ENCODE measurements around the gene ZNF714. TPM values are rescaled to one million over a fixed set of nuclear protein-coding genes. Genes with fewer than 3 reads are reported as not detected.

Gene ZNF714
- total RNA-seq, 1 donor: 14.2 TPM

DNA sequence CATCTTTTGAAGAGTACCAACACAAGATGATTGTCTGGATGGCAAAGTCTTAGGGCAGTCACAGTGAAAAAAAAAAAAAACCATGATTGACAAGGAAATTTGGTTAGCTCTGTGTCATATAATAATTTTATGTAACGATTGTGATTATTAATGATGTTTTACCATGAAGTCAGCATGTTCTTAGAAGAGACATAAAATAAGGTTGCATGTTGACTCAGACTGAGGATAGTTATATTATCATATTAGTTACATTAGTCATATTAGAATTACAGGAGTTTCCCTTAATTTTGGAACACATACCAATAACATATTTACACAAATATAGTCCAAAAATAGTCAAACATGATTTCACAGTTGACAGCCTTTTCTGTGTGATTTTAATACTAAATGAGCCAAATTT lies 65.5 kb downstream of the ZNF714 start:
- peaks cover 3% of the 10 kb centered on the region for H3K4me1 ChIP-seq (ENCODE audit: insufficient read depth, low read length)
- H3K4me3 ChIP-seq (ENCODE audit: low read length): no peak overlapping the region
- H3K9me3 ChIP-seq (ENCODE audit: low read depth, low read length): no peaks in the 10 kb centered on the region
- H3K27me3 ChIP-seq (ENCODE audit: insufficient read depth, low read length): no peaks in the 10 kb centered on the region

DNA sequence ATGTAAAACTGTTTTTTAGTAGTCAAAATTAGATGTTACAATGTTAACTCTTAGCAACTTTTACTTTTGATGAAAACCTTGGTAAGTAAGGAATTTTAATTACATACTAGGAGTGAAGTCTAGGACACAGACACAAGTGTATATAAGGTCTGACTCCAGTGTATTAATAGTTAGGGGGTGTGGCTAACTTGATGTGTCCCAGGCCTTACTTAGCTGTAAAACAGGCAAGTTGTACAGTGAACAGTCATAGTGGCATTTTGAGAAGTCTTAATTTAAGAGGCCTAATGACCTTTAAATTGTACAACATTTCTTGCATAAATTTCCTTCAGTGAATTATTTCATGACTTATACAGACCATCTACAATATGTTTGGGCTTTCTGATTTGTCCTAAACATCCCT lies 66.7 kb downstream of the ZNF714 start:
- no peaks in the 10 kb centered on the region for H3K9me3 ChIP-seq (ENCODE audit: low read depth, low read length)
- no peaks in the 10 kb centered on the region for H3K4me1 ChIP-seq (ENCODE audit: insufficient read depth, low read length)

DNA sequence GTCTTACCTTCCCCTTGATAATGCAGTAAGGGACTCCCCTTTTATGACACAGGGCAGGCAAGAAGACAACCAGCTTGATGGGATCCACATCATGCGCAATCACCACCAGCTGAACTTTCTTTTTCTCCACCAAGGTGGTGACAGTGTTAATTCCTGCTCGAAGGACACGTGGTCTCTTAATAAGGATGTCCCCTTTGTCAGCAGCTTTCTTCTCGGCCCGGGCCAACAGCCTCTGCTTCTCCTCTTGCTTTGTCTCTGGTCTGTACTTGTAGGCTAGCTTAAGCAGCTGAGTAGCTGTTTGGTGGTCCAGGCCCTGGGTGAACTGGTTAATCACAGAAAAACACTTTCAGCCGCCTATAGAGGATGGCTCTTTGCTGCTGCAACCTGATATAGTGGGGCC lies 67.9 kb downstream of the ZNF714 start:
- Histone ChIP-seq H3K4me1 (ENCODE audit: insufficient read depth, low read length) (no peaks in the 10 kb centered on the region), H3K27me3 (ENCODE audit: insufficient read depth, low read length) (no peaks in the 10 kb centered on the region), H3K9me3 (ENCODE audit: low read depth, low read length) (no peaks in the 10 kb centered on the region), H3K4me3 (ENCODE audit: low read length) (no peak overlapping the region)

More for the DNA sequence above, 66.7 kb downstream of the ZNF714 start:
- Histone ChIP-seq H3K27me3 (ENCODE audit: insufficient read depth, low read length) (no peaks in the 10 kb centered on the region), H3K4me3 (ENCODE audit: low read length) (no peak overlapping the region)

DNA sequence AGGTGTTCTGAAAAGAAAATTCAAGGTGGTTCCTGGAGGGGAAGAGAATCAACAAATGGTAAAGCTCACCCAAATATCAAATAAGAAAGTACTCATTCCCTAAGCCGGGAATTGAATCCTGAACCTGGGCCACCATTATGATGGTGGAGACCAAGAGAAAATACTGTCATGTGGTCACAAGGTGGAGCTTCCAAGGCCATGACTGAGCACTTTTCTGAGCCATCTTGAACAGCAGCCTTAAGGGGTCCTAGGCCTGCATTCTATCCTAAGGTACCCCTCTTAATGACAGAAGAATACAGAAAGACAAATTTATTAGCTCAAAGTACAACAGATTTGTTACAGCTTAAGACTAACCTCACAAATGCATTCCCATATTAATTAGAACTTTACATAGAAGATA lies 69.5 kb downstream of the ZNF714 start:
- Histone ChIP-seq H3K27me3 (ENCODE audit: insufficient read depth, low read length) (no peaks in the 10 kb centered on the region), H3K4me1 (ENCODE audit: insufficient read depth, low read length) (no peaks in the 10 kb centered on the region), H3K4me3 (ENCODE audit: low read length) (no peak overlapping the region), H3K9me3 (ENCODE audit: low read depth, low read length) (no peaks in the 10 kb centered on the region)

DNA sequence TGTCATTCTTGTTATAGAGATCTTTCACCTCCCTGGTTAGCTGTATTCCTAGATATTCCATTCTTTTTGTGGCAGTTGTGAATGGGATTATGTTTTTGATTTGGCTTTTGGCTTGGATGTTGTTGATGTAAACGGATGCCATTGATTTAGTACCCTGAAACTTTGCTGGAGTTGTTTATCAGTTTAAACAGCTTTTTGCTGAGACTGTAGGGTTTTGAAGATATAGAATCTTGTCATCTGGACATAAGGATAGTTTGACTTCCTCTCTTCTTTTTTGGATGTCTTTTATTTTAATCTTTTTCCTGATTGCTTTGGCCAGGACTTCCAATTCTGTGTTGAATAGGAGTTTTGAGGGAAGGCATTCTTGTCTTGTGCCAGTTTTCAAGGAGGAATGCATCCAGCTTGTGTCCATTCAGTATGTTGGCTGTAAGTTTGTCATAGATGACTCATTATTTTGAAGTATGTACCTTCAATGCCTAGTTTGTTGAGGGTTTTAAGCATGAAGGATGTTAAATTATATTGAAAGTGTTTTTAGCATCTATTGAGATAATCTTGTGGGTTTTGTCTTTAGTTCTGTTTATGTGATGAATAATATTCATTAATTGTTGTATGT lies 76.6 kb downstream of the ZNF714 start:
- H3K4me1 ChIP-seq (ENCODE audit: insufficient read depth, low read length): no peaks in the 10 kb centered on the region
- H3K9me3 ChIP-seq (ENCODE audit: low read depth, low read length): peaks cover 6% of the 10 kb centered on the region
- no peaks in the 10 kb centered on the region for H3K27me3 ChIP-seq (ENCODE audit: insufficient read depth, low read length)
- H3K4me3 ChIP-seq (ENCODE audit: low read length): no peak overlapping the region

DNA sequence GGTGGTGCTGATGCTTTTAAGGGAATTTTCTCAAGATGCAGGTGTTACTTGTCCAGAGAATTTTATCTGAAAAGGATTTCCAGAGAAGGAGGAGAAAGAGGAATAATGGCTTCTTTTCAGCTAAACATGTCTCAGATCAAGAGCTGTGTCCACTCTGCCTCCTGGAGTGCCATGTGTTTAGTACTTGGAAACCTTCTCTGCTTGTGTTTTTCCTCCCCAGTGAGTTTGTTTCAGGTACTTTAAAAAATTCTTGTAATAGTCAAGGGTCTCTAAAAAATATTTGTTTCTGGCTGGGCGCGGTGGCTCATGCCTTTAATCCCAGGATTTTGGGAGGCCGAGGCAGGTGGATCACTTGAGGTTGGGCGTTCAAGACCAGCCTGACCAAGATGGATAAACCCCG lies 82.5 kb downstream of the ZNF714 start:
- H3K9me3 ChIP-seq (ENCODE audit: low read depth, low read length): no peaks in the 10 kb centered on the region
- no peaks in the 10 kb centered on the region for H3K4me1 ChIP-seq (ENCODE audit: insufficient read depth, low read length)
- no peak overlapping the region for H3K4me3 ChIP-seq (ENCODE audit: low read length)
- H3K27me3 ChIP-seq (ENCODE audit: insufficient read depth, low read length): no peaks in the 10 kb centered on the region

DNA sequence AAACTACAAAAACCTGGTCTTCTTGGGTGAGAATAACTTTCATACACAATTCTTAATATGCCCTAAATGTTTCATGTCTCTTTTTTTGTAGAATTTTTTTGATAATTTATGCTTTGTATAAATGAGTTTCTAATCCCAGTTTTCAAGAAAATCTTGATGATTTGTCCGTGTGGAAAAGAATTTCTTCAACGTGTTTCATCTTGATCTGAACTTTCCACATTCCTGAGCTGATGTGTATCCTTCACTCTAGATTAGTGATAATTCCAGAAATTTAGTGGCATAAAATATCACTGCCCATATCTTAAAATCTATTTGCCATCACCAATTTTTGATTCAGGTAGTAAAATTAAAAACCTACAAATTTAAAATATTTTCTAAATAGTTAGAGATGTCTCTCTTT lies 84.4 kb downstream of the ZNF714 start:
- no peaks in the 10 kb centered on the region for H3K4me1 ChIP-seq (ENCODE audit: insufficient read depth, low read length)
- no peaks in the 10 kb centered on the region for H3K9me3 ChIP-seq (ENCODE audit: low read depth, low read length)
- no peak overlapping the region for H3K4me3 ChIP-seq (ENCODE audit: low read length)
- no peaks in the 10 kb centered on the region for H3K27me3 ChIP-seq (ENCODE audit: insufficient read depth, low read length)

Other genes with a start within 250 kb of the ZNF714 start
- gene ZNF85, start 159.0 kb upstream of the ZNF714 start, total RNA-seq: 4.1 TPM
- 49.5 TPM for gene ZNF430, start 61.5 kb upstream of the ZNF714 start, total RNA-seq
- 23.6 TPM for gene ZNF431, start 59.8 kb downstream of the ZNF714 start, total RNA-seq
- 33.4 TPM for gene ZNF708, start 247.2 kb downstream of the ZNF714 start, total RNA-seq

Data from mononuclear cell (primary cell).